Muscle layer of duodenum (tissue), 2 donors: ENCODE results near the gene WDPCP.
"Not testable (repeated sequence)": the region's sequence is repeated elsewhere in the genome, so short reads cannot be mapped to it uniquely, and the experiment has no call there.

Source experiments
- H3K27ac ChIP-seq: one replicate; pipeline ENCODE4 v1.7.0; 2013; ENCODE audit warnings: mild to moderate bottlenecking, low read length
- H3K27me3 ChIP-seq: one replicate; pipeline ENCODE4 v1.7.0; 2013; ENCODE audit warnings: low read depth, mild to moderate bottlenecking, control low read depth, low read length
- H3K36me3 ChIP-seq, 2 donors: one replicate each; pipeline ENCODE4 v1.7.0; 2013; ENCODE audit warnings: low read length in 2 of 2, control low read depth in 1 of 2, mild to moderate bottlenecking in 1 of 2; ENCODE audit not compliant: insufficient read depth in 2 of 2, control insufficient read depth in 1 of 2
- H3K4me1 ChIP-seq, 2 donors: one replicate each; pipeline ENCODE4 v1.7.0; 2013; ENCODE audit warnings: low read length in 2 of 2, mild to moderate bottlenecking in 2 of 2, control low read depth in 1 of 2, moderate library complexity in 1 of 2; ENCODE audit not compliant: insufficient read depth in 2 of 2, control insufficient read depth in 1 of 2
- H3K4me3 ChIP-seq, 2 donors: one replicate each; pipeline ENCODE4 v1.7.0; 2013; ENCODE audit warnings: low read length in 2 of 2, low read depth in 1 of 2, mild to moderate bottlenecking in 1 of 2
- H3K9me3 ChIP-seq, 2 donors: one replicate each; pipeline ENCODE4 v1.7.0; 2013; ENCODE audit warnings: low read length in 2 of 2, control low read depth in 1 of 2, mild to moderate bottlenecking in 1 of 2; ENCODE audit not compliant: control insufficient read depth in 1 of 2
- donor health status: healthy.

Gene WDPCP

GRCh38 chr2:63403820-63404219, 184.5 kb downstream of the WDPCP start:
- no peak overlapping the region for H3K4me3 ChIP-seq

GRCh38 chr2:63402889-63403288, 185.4 kb downstream of the WDPCP start:
- not testable (repeated sequence) for H3K9me3 ChIP-seq, H3K27me3 ChIP-seq, H3K4me3 ChIP-seq, H3K27ac ChIP-seq, H3K4me1 ChIP-seq
- H3K36me3 ChIP-seq, result peaks cover 9 to 11% of the 10 kb centered on the region in 2 donors

More at GRCh38 chr2:63403820-63404219, 184.5 kb downstream of the WDPCP start:
- Histone ChIP-seq H3K36me3 (peaks cover 9 to 11% of the 10 kb centered on the region in 2 donors), H3K27me3 (no peaks in the 10 kb centered on the region), H3K9me3 (no peaks in the 10 kb centered on the region), H3K4me1 (no peaks in the 10 kb centered on the region), H3K27ac (no peak overlapping the region)

GRCh38 chr2:63399156-63399555, 189.1 kb downstream of the WDPCP start:
- peaks cover 0 to 6% of the 10 kb centered on the region in 2 donors for H3K9me3 ChIP-seq
- H3K4me1 ChIP-seq, result no peaks in the 10 kb centered on the region
- peaks cover 9 to 22% of the 10 kb centered on the region in 2 donors for H3K36me3 ChIP-seq
- H3K4me3 ChIP-seq, result no peak overlapping the region
- no peak overlapping the region for H3K27ac ChIP-seq
- no peaks in the 10 kb centered on the region for H3K27me3 ChIP-seq

GRCh38 chr2:63379451-63379850, 208.8 kb downstream of the WDPCP start:
- Histone ChIP-seq H3K4me1 (no peaks in the 10 kb centered on the region), H3K27ac (no peak overlapping the region), H3K4me3 (no peak overlapping the region), H3K27me3 (no peaks in the 10 kb centered on the region), H3K9me3 (no peaks in the 10 kb centered on the region), H3K36me3 (peaks cover 0 to 4% of the 10 kb centered on the region in 2 donors)

DNA sequence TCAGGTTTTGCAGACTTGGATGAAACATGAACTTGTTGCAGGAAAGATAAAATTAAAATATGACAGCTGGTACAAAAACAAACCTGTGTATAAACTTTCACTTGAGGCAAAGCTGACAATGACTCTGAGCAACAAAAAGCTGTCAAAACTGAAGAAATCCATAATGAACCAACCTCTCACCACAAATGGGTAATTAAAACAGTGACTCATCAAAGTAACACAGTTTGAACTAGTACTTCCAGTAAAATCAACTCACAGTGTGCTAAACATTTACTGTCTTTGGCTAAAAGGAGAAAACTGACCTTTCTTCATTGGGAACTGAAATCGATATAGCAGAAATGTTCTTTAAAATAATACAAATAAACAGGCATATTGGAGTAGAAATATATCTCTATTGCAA, 209.7 kb downstream of the WDPCP start:
- no peaks in the 10 kb centered on the region for H3K27me3 ChIP-seq
- H3K27ac ChIP-seq, result no peak overlapping the region
- H3K9me3 ChIP-seq, result no peaks in the 10 kb centered on the region
- peaks cover 0 to 4% of the 10 kb centered on the region in 2 donors for H3K36me3 ChIP-seq
- H3K4me1 ChIP-seq, result no peaks in the 10 kb centered on the region
- no peak overlapping the region for H3K4me3 ChIP-seq

DNA sequence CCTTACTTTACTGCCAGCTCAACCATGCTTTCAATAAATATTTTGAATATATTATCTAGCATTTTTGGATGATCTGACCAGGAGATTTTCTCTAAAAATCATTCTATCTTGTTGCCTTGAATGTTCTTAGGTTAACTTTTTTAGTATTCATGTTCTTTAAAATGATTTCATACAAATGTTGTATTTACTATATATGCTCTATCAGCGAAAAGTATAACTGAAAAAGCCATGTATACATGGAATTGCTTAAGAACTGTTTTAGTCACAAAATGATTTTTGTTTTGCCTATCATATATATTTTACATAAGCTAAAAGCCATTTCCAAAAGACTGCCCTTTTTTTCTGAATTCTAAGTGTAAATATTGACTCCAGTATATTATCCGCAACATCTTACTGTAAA, 213.9 kb downstream of the WDPCP start:
- Histone ChIP-seq H3K27ac (no peak overlapping the region), H3K36me3 (peaks cover 0 to under 1% of the 10 kb centered on the region in 2 donors), H3K4me1 (no peaks in the 10 kb centered on the region), H3K9me3 (peaks cover 5 to 15% of the 10 kb centered on the region in 2 donors), H3K27me3 (no peaks in the 10 kb centered on the region), H3K4me3 (no peak overlapping the region)

DNA sequence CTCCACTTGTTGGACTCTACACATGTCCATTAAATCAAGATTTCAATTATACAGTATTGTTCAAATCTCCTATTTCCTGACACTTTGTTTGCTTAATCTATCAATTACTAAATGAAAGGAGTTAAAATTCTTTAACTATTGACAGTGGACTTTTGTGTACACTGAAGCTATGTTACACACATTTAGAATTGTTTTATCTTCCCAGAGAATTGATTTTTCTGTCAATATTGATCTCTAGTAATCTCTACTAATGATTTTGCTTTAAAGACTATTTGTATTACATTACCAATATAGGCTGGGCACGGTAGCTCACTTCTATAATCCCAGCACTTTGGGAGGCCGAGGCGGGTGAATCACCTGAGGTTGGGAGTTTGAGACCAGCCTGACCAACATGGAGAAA, 215.7 kb downstream of the WDPCP start:
- Histone ChIP-seq H3K4me3 (no peak overlapping the region), H3K9me3 (peaks cover 5 to 15% of the 10 kb centered on the region in 2 donors), H3K4me1 (no peaks in the 10 kb centered on the region), H3K27me3 (no peaks in the 10 kb centered on the region), H3K36me3 (peaks cover 0 to 7% of the 10 kb centered on the region in 2 donors), H3K27ac (no peak overlapping the region)

- no peak overlapping the region for H3K4me3 ChIP-seq
- no peaks in the 10 kb centered on the region for H3K4me1 ChIP-seq
- H3K27ac ChIP-seq, result no peak overlapping the region
- H3K36me3 ChIP-seq, result peaks cover 0 to 7% of the 10 kb centered on the region in 2 donors
- H3K9me3 ChIP-seq, result peaks cover 5 to 15% of the 10 kb centered on the region in 2 donors
- no peaks in the 10 kb centered on the region for H3K27me3 ChIP-seq
These were observed 219.1 kb downstream of the WDPCP start for GRCh38 chr2:63369146-63369545.

GRCh38 chr2:63364866-63365265, 223.4 kb downstream of the WDPCP start:
- H3K4me3 ChIP-seq, result no peak overlapping the region
- H3K9me3 ChIP-seq, result no peaks in the 10 kb centered on the region
- H3K4me1 ChIP-seq, result no peaks in the 10 kb centered on the region
- H3K36me3 ChIP-seq, result peaks cover 0 to 7% of the 10 kb centered on the region in 2 donors
- H3K27ac ChIP-seq, result no peak overlapping the region
- H3K27me3 ChIP-seq, result no peaks in the 10 kb centered on the region

GRCh38 chr2:63357722-63358121, 230.6 kb downstream of the WDPCP start:
- H3K4me1 ChIP-seq, H3K27me3 ChIP-seq, H3K27ac ChIP-seq, H3K36me3 ChIP-seq, H3K4me3 ChIP-seq: not testable (repeated sequence)
- H3K9me3 ChIP-seq, result peaks cover 0 to 16% of the 10 kb centered on the region in 2 donors

DNA sequence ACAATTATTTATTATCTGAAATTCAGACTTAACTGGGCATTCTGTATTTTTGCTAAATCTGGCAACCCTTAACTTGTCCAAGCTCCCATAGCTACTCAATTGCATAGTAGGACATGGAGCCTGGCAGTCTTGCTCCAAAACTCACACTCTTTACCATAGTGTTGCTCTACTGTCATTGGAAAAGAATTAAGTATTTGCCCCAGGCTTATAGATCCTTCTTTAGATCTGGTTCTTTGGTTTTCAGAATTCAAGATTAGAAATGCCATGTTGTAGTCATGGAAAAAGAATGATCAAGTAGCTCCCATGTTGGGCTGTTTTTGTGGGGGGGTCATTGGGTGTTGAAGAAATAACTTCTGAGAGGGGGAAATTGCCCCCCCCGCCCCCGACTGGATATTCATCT, 240.9 kb downstream of the WDPCP start:
- Histone ChIP-seq H3K4me3 (no peak overlapping the region), H3K36me3 (peaks cover 0 to 7% of the 10 kb centered on the region in 2 donors), H3K27me3 (no peaks in the 10 kb centered on the region), H3K27ac (no peak overlapping the region), H3K4me1 (no peaks in the 10 kb centered on the region), H3K9me3 (peaks cover 0 to 19% of the 10 kb centered on the region in 2 donors)

DNA sequence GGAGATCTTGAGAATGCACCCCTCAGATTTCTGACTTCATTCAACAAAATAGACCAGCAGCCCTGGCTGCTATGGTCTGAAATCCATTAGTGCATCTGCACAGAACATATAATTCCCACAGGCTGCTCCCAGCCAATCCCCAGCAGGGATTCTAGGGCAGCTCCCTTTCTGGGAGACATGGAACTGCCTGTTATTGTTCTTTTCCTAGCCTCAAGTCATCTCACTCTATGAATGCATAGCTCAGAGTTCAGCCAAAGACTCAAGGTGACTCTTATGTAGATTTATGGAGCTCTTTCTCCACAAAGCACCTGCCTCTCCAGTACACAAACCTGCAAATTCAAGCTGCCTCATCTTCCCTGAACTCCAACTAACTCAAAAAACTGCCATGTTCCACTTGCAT, 241.9 kb downstream of the WDPCP start:
- no peaks in the 10 kb centered on the region for H3K27me3 ChIP-seq
- H3K9me3 ChIP-seq, result peaks cover 0 to 19% of the 10 kb centered on the region in 2 donors
- no peaks in the 10 kb centered on the region for H3K4me1 ChIP-seq
- no peak overlapping the region for H3K4me3 ChIP-seq
- no peak overlapping the region for H3K27ac ChIP-seq
- H3K36me3 ChIP-seq, result peaks cover 0 to 7% of the 10 kb centered on the region in 2 donors
